Nephron (organoid): Measurements from ENCODE around the gene RPUSD4.

Source experiments
- H3K27ac Mint-ChIP-seq, 3 experiments: 2 replicates each; pipeline ENCODE4 v1.8.0; 2020; ENCODE audit warnings: mixed read lengths in 3 of 3, mild to moderate bottlenecking in 2 of 3, moderate library complexity in 1 of 3
- H3K27me3 Mint-ChIP-seq: 2 replicates; pipeline ENCODE4 v1.8.0; 2021; ENCODE audit warnings: low read depth, mild to moderate bottlenecking, moderate library complexity, mixed read lengths
- H3K36me3 Mint-ChIP-seq: 2 replicates; pipeline ENCODE4 v1.8.0; 2020; ENCODE audit warnings: low read depth, mixed read lengths
- H3K4me1 Mint-ChIP-seq: 2 replicates; pipeline ENCODE4 v1.8.0; 2020; ENCODE audit warnings: mixed read lengths
- H3K4me3 Mint-ChIP-seq, 3 experiments: 2 replicates each; pipeline ENCODE4 v1.8.0; 2020; ENCODE audit warnings: mild to moderate bottlenecking in 3 of 3, mixed read lengths in 3 of 3, moderate library complexity in 2 of 3
- H3K9me3 Mint-ChIP-seq: 2 replicates; pipeline ENCODE4 v1.8.0; 2020; ENCODE audit warnings: mixed read lengths
- TF ChIP-seq, protein P1 (sequence below), 3 experiments: fragments of 200-600 bp; sonication (generic); IDR thresholded peaks; one replicate each; pipeline ENCODE4 v1.5.0; 2021; ENCODE audit warnings: antibody characterized with exemption in 3 of 3; ENCODE audit not compliant: unreplicated experiment in 3 of 3

Gene RPUSD4

DNA sequence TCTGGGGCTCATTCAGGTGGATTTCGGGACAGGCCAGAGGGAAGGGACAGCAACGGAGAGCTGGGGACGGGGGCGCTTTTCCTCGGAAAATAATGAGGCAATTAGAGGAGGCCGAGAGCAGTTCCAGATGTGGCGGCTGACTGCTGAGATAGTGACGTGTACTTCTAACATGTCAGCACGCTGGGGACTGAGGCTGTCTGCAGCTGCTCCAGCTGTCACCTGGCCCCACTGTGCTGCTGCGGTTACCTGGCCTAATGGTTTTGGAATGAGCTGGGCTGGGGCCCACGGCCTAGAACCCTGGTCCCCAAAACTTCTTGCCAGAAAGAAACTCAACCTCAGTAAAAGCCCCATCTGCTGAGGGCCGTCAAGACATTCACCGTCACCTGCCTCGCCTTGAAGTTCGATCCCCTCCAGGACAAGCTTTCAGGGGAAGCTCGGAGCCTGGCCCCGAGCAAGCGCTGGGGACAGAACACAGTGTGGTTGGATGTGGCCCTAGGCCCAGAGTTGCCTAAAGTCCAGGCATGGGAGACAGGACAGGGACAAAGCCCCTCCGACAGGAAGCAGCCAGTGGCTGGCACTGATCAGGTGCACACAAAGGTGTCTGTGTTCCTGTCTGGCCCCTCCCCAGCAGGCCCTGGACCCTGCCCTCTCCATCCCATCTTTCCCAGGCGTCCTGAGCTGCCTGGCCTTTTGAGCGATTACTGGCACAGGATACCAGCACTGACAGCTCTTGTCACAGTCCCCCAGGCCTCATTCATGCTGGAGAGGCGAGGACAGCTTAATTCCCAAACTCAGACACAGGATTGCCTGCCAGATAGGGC lies 22.1 kb downstream of the RPUSD4 start:
- TF ChIP-seq, protein P1, sequence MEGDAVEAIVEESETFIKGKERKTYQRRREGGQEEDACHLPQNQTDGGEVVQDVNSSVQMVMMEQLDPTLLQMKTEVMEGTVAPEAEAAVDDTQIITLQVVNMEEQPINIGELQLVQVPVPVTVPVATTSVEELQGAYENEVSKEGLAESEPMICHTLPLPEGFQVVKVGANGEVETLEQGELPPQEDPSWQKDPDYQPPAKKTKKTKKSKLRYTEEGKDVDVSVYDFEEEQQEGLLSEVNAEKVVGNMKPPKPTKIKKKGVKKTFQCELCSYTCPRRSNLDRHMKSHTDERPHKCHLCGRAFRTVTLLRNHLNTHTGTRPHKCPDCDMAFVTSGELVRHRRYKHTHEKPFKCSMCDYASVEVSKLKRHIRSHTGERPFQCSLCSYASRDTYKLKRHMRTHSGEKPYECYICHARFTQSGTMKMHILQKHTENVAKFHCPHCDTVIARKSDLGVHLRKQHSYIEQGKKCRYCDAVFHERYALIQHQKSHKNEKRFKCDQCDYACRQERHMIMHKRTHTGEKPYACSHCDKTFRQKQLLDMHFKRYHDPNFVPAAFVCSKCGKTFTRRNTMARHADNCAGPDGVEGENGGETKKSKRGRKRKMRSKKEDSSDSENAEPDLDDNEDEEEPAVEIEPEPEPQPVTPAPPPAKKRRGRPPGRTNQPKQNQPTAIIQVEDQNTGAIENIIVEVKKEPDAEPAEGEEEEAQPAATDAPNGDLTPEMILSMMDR (IDR thresholded peaks at IDR 0.05; ENCODE audit: unreplicated experiment in 3 of 3): no peak
- Mint-ChIP-seq H3K27ac (peak overlapping the region; percentile 21 to 38 (median 32)), H3K27me3 (no peaks in the 10 kb centered on the region), H3K9me3 (no peaks in the 10 kb centered on the region), H3K4me1 (peaks cover 42% of the 10 kb centered on the region), H3K4me3 (no peak overlapping the region), H3K36me3 (peaks cover 37% of the 10 kb centered on the region)

DNA sequence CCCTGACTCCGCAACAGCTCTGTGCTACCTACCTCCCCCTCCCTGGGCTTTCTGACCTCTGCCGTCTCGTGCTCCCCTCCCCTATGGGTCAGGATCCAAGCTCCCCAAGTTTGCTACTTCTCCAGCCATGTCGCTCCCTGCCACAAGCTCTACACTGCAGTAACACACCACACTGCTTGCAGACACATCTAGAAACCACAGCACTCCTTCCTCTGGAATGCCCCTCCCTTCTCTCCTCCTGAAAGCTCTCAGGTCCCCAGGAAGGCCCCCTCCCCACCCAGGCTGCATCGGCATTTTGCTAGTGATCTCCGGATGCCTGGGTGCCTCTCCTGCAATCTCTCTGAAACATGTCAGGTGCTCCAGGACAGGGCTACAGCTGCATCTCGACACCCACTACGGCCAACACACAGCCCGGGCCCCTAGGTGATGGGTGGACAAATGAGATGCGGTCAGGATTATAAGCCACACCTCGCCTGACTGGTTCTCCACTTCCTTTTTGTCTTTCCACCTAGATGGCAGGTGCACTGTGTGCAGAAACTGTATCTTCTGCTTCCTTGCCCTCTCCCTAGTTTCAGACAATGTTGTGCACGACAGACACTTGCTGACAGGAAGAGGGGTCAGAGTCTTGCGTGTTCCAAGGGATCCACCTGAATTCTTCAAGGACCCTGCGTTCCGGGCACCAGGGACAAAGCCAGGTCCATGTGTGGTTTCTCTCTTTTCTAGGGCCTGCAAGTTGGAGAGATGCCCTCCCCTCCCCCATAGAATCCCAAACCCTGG lies 22.9 kb downstream of the RPUSD4 start:
- Mint-ChIP-seq H3K27ac (peak overlapping the region; percentile 21 to 38 (median 32)), H3K4me1 (peaks cover 34% of the 10 kb centered on the region), H3K9me3 (no peaks in the 10 kb centered on the region), H3K27me3 (no peaks in the 10 kb centered on the region), H3K4me3 (no peak overlapping the region), H3K36me3 (peaks cover 29% of the 10 kb centered on the region)
- TF ChIP-seq, protein P1 (IDR thresholded peaks at IDR 0.05; ENCODE audit: unreplicated experiment in 3 of 3): no peak

DNA sequence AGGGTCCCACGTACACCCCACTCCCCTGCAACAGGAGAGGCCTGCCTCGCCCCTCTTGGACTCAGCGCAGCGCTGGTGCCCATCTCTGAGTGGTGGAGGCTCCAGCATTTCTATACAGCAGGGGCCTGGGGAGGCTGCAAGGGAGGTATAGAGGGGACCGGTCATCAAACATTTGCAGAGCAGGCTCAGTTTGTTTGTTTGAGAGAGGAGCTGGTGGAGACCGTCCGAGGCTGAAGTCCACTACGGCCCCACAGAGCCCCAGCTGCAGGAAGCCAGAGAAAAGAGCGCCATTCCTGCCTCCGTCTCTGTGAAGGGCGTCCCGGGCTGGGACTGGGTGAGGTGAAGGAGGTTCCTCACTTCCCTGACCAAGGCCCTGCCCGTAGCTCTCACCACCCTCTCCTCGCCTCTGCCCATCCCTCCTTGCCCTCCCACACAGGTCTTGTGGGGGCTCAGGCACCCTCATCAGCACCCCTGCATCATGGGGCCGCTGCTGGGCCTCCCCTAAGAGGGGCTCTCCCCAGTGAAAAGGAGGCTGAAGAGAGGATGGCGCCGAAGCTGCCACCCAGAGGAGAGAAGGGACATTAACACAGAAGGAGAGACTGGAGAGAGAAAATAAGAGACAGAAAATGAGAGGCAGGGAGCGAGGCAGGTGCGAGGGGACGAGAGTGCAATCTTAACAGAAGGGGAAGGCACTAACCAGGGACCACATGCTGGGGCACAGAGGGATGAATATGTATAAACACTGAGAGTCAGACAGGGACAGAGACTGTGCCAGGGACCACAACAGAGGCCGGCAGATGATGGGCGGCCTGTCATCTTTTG lies 24.5 kb downstream of the RPUSD4 start:
- no peak overlapping the region for H3K4me3 Mint-ChIP-seq
- no peaks in the 10 kb centered on the region for H3K9me3 Mint-ChIP-seq
- H3K27ac Mint-ChIP-seq: peak overlapping the region; percentile 51 to 73 (median 70)
- TF ChIP-seq, protein P1 (IDR thresholded peaks at IDR 0.05; ENCODE audit: unreplicated experiment in 3 of 3): peak in 2 of 3 experiments; percentile 30 to 42
- H3K4me1 Mint-ChIP-seq: peaks cover 28% of the 10 kb centered on the region
- H3K36me3 Mint-ChIP-seq: peaks cover 24% of the 10 kb centered on the region
- no peaks in the 10 kb centered on the region for H3K27me3 Mint-ChIP-seq

DNA sequence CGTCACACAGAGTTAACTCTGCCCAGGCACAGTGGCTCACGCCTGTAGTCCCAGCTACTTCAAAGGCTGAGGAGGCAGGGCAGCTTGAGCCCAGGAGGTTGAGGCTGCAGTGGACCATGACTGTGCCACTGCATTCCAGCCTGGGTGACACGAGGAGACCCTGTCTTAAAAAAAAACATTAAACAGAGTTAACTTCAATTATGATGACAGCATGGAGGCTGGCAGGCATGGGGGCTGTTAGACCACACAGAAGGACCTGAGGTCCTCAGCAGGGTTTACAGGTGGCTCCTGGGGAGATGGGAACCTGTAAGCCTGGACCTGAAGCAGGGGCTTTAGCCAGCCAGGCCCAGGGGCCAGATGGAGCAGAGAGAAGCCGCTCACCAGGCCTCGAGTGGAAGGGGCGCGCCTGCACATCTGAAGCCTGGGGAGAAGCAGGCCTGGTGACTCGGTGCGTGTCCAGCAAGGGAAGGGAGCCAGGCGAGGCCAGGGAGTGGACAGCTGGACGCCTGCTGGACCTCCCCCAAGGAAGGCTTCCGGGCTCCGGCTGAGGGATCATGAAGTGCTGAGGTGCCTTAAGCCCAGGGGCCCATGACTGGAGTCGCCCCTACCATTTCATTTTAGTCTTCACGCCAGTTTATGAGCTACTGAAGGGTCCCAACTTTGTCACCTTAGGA lies 25.3 kb downstream of the RPUSD4 start:
- no peaks in the 10 kb centered on the region for H3K27me3 Mint-ChIP-seq
- peak overlapping the region; percentile 72 to 80 (median 72) for H3K27ac Mint-ChIP-seq
- TF ChIP-seq, protein P1 (IDR thresholded peaks at IDR 0.05; ENCODE audit: unreplicated experiment in 3 of 3): no peak
- H3K9me3 Mint-ChIP-seq: no peaks in the 10 kb centered on the region
- no peak overlapping the region for H3K4me3 Mint-ChIP-seq
- H3K36me3 Mint-ChIP-seq: peaks cover 19% of the 10 kb centered on the region
- H3K4me1 Mint-ChIP-seq: peaks cover 26% of the 10 kb centered on the region

DNA sequence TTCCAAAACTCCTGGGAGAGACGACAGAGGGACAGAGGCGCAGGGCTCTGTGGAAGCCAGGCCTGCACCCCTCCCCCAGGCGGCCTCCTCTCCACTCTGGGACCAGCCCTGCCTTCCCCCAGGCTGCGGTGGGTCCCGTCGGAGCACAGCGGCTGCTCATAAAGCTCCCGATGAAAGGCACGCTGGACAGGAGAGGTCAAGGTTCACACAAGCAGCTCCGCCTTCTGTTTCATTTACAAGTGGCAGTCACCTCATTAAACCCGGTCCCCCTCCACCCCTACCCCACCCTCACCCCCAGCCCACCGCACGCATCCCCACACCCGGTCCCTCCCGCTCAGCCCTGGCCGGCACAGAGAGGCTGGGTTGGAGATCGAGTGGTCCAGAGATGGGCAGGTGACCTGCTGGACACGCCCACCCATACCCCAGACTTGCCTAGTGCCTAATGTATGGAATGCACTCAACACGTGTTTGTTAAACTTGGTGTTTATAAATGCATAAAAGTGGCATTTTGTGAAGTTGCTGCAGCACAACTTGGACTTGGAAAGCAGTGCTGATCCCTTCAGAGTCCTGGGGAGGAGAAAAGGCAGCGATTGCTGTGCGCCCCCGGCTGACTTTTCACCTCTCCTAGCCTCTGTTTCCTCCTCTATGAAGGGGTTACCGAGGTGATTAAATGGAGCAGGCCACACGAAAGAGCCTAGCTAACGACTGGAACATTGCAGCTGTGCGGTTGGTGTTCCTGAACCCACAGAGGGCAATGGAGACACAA lies 26.0 kb downstream of the RPUSD4 start:
- H3K27ac Mint-ChIP-seq: peak overlapping the region; percentile 72 to 80 (median 72)
- H3K4me1 Mint-ChIP-seq: peaks cover 24% of the 10 kb centered on the region
- TF ChIP-seq, protein P1 (IDR thresholded peaks at IDR 0.05; ENCODE audit: unreplicated experiment in 3 of 3): no peak
- H3K4me3 Mint-ChIP-seq: no peak overlapping the region
- no peaks in the 10 kb centered on the region for H3K27me3 Mint-ChIP-seq
- H3K36me3 Mint-ChIP-seq: peaks cover 11% of the 10 kb centered on the region
- no peaks in the 10 kb centered on the region for H3K9me3 Mint-ChIP-seq
